Aorta (tissue), 5 donors: ENCODE measurements around the gene ACTN4. TPM values are rescaled to one million over a fixed set of nuclear protein-coding genes. Genes with fewer than 3 reads are reported as not detected.

ENCODE experiments used
- ATAC-seq: fragments of 200-7000 bp; cut with Tn5 transposase; one replicate; pipeline ENCODE4 v1.9.1; 2022; ENCODE audit warnings: moderate library complexity; ENCODE audit not compliant: low FRiP score
- DNase-seq, 2 donors: peaks; one replicate each; pipeline ENCODE4 v3.0.0-alpha.2; 2020
- H3K27ac ChIP-seq, 2 donors: one replicate each; pipeline ENCODE4 v1.5.1; 2013; ENCODE audit warnings: low read length in 2 of 2, mild to moderate bottlenecking in 2 of 2, moderate library complexity in 2 of 2, control low read depth in 1 of 2, inconsistent platforms in 1 of 2, low read depth in 1 of 2
- H3K27me3 ChIP-seq, 2 donors: one replicate each; pipeline ENCODE4 v1.6.1; 2013; ENCODE audit warnings: control low read depth in 1 of 2, low read length in 1 of 2, mild to moderate bottlenecking in 1 of 2, moderate library complexity in 1 of 2; ENCODE audit not compliant: insufficient read depth in 2 of 2, control insufficient read depth in 1 of 2
- H3K36me3 ChIP-seq, 2 donors: one replicate each; pipeline ENCODE4 v1.6.1; 2013; ENCODE audit warnings: control low read depth in 1 of 2, low read length in 1 of 2, mild to moderate bottlenecking in 1 of 2; ENCODE audit not compliant: insufficient read depth in 2 of 2, control insufficient read depth in 1 of 2
- H3K4me1 ChIP-seq, 2 donors: one replicate each; pipeline ENCODE4 v1.6.1; 2013; ENCODE audit warnings: low read length in 2 of 2, control low read depth in 1 of 2, mild to moderate bottlenecking in 1 of 2, moderate library complexity in 1 of 2; ENCODE audit not compliant: insufficient read depth in 2 of 2, control insufficient read depth in 1 of 2
- H3K4me3 ChIP-seq, 2 donors: one replicate each; pipeline ENCODE4 v1.5.1; 2013; ENCODE audit warnings: low read length in 2 of 2, control low read depth in 1 of 2, mild to moderate bottlenecking in 1 of 2
- H3K9me3 ChIP-seq: one replicate; pipeline ENCODE4 v1.6.1; 2013; ENCODE audit warnings: mild to moderate bottlenecking, low read length; ENCODE audit not compliant: control insufficient read depth
- WGBS, 2 donors: extraction: QIAGEN DNeasy Blood & Tissue Kit; methylation state at CpG; one replicate each; pipeline ENCODE4 v1.1.7; 2013; 5-methylcytosine and 5-hydroxymethylcytosine counted together
- intact Hi-C, 2 donors: fragments of 100-400 bp; cut with DNase I; formaldehyde crosslinking; loops; one replicate each; pipeline versions ENCODE4 v1.14.2 to v1.15.0; 2022
- polyA plus RNA-seq, 2 donors: library from polyadenylated mRNA; stranded (reverse); fragments of 200-250 nt; gene quantifications; one replicate each; pipeline ENCODE4 v1.2.3, GENCODE V29; 2013
- total RNA-seq, 2 donors: library from RNA; stranded (reverse); fragmentation: NEBNext Ultra II Directional; extraction: Animal tissue kit (Norgen Biotek cat#: 25700); gene quantifications; one replicate each; pipeline ENCODE4 v1.2.1, GENCODE V29; 2021
- donor health status: healthy with polysubstance abuse.
- donor health status: Bipolar disorder and iron deficiency.
- donor health status: DM: no; HTN: no; CAD: no.
- donor health status: DM: no; HTN: no; CAD: no.
- donor health status: DM: yes; HTN: yes; CAD: no.

Gene ACTN4
- total and polyA plus RNA-seq, 4 donors = 111 to 1,985 (median 479) TPM

GRCh38 chr19:38654628-38655055 lies 7.2 kb downstream of the ACTN4 start:
- H3K27me3 ChIP-seq = no peaks in the 10 kb centered on the region
- intact Hi-C loops = loop anchor here in 1 of 2 donors (10.0 kb wide), 1 partner anchor 180 kb away; the partner anchor contains the start of gene ECH1
- peaks cover 0 to 2% of the 10 kb centered on the region in 2 donors for H3K36me3 ChIP-seq
- peak overlapping the region; percentile 70 to 80 for H3K27ac ChIP-seq
- ATAC-seq (no peak), DNase-seq (no peak)
- peaks cover 11 to 19% of the 10 kb centered on the region in 2 donors for H3K4me1 ChIP-seq
- peak overlapping the region in 1 of 2 donors; percentile 11 for H3K4me3 ChIP-seq
- WGBS, 2 donors = 2 to 5% methylated on average over 6 of the region's 6 CpGs
- H3K9me3 ChIP-seq = no peaks in the 10 kb centered on the region

- Histone ChIP-seq H3K4me1 (peaks cover 11 to 19% of the 10 kb centered on the region in 2 donors), H3K4me3 (peak overlapping the region in 1 of 2 donors; percentile 11), H3K27me3 (no peaks in the 10 kb centered on the region), H3K27ac (peak overlapping the region; percentile 70 to 80), H3K36me3 (peaks cover 0 to 2% of the 10 kb centered on the region in 2 donors), H3K9me3 (no peaks in the 10 kb centered on the region)
- DNase-seq = no peak
- intact Hi-C loops = loop anchor here in 1 of 2 donors (10.0 kb wide), 1 partner anchor 180 kb away; the partner anchor contains the start of gene ECH1
- ATAC-seq = no peak
- 24 to 28% methylated on average over 5 of the region's 5 CpGs for WGBS, 2 donors
Measured at GRCh38 chr19:38655148-38655824, 7.8 kb downstream of the ACTN4 start.

GRCh38 chr19:38656171-38656981 lies 8.9 kb downstream of the ACTN4 start:
- Histone ChIP-seq H3K4me1 (peaks cover 11 to 19% of the 10 kb centered on the region in 2 donors), H3K4me3 (no peak overlapping the region), H3K9me3 (no peaks in the 10 kb centered on the region), H3K36me3 (peaks cover 0 to 2% of the 10 kb centered on the region in 2 donors), H3K27me3 (no peaks in the 10 kb centered on the region), H3K27ac (peak overlapping the region; percentile 70 to 97)
- WGBS, 2 donors = 42 to 43% methylated on average over 7 of the region's 7 CpGs
- no peak for DNase-seq
- intact Hi-C loops = loop anchor here in 1 of 2 donors (10.0 kb wide), 1 partner anchor 178 kb away; the partner anchor contains the start of gene ECH1
- no peak for ATAC-seq

- H3K36me3 ChIP-seq = peaks cover 0 to 2% of the 10 kb centered on the region in 2 donors
Measured at GRCh38 chr19:38657633-38658222, 10.3 kb downstream of the ACTN4 start.

GRCh38 chr19:38658462-38659306 lies 11.2 kb downstream of the ACTN4 start:
- Histone ChIP-seq H3K9me3 (no peaks in the 10 kb centered on the region), H3K4me3 (no peak overlapping the region), H3K27ac (peak overlapping the region; percentile 92 to 99), H3K27me3 (no peaks in the 10 kb centered on the region), H3K36me3 (peaks cover 0 to 2% of the 10 kb centered on the region in 2 donors), H3K4me1 (peaks cover 9 to 22% of the 10 kb centered on the region in 2 donors)
- no peak for DNase-seq
- intact Hi-C loops = loop anchor here (2.0 to 10.0 kb wide), 2 partner anchors 34 to 176 kb away; partner anchors contain the start of gene ECH1 (in 1 of the 2)
- ATAC-seq = peak; percentile 76
- 9% methylated on average over 14 to 15 of the region's 15 CpGs for WGBS, 2 donors

More at GRCh38 chr19:38657633-38658222, 10.3 kb downstream of the ACTN4 start:
- no peaks in the 10 kb centered on the region for H3K27me3 ChIP-seq
- H3K4me1 ChIP-seq = peaks cover 11 to 22% of the 10 kb centered on the region in 2 donors
- H3K9me3 ChIP-seq = no peaks in the 10 kb centered on the region
- ATAC-seq (no peak), DNase-seq (no peak)
- WGBS, 2 donors = 28 to 39% methylated on average over 8 of the region's 8 CpGs
- intact Hi-C loops = loop anchor here (2.0 to 10.0 kb wide), 2 partner anchors 35 to 177 kb away; partner anchors contain the start of gene ECH1 (in 1 of the 2)
- H3K4me3 ChIP-seq = no peak overlapping the region
- peak overlapping the region; percentile 25 to 100 for H3K27ac ChIP-seq

- Histone ChIP-seq H3K9me3 (no peaks in the 10 kb centered on the region), H3K27ac (peak overlapping the region; percentile 83 to 97), H3K4me3 (no peak overlapping the region), H3K27me3 (no peaks in the 10 kb centered on the region), H3K36me3 (peaks cover 0 to 2% of the 10 kb centered on the region in 2 donors), H3K4me1 (peaks cover 5 to 18% of the 10 kb centered on the region in 2 donors)
- DNase-seq = no peak
- intact Hi-C loops = no loop called here
- 67 to 73% methylated on average over 9 of the region's 9 CpGs for WGBS, 2 donors
- ATAC-seq = no peak
Measured at GRCh38 chr19:38660724-38661123, 13.3 kb downstream of the ACTN4 start.

- H3K4me1 ChIP-seq = peaks cover 2 to 17% of the 10 kb centered on the region in 2 donors
- ATAC-seq (no peak), DNase-seq (no peak)
- no peaks in the 10 kb centered on the region for H3K27me3 ChIP-seq
- H3K27ac ChIP-seq = peak overlapping the region; percentile 83 to 97
- H3K9me3 ChIP-seq = no peaks in the 10 kb centered on the region
- H3K4me3 ChIP-seq = no peak overlapping the region
- intact Hi-C loops = no loop called here
- H3K36me3 ChIP-seq = peaks cover 0 to 1% of the 10 kb centered on the region in 2 donors
- 47 to 50% methylated on average over 7 of the region's 7 CpGs for WGBS, 2 donors
Measured at GRCh38 chr19:38661136-38661535, 13.7 kb downstream of the ACTN4 start.
